Stimulated activated CD8-positive, alpha-beta memory T cell treated with anti-CD3 and anti-CD28 coated beads, Interleukin-15, amount 100 ng/mL, for 48 hours (primary cell): ENCODE data around the gene CIT.

Source experiments
- DNase-seq, 2 donors: peaks; one replicate each; pipeline ENCODE4 v3.0.0-alpha.2; 2020; ENCODE audit warnings: low read depth in 2 of 2

CIT gene

DNA sequence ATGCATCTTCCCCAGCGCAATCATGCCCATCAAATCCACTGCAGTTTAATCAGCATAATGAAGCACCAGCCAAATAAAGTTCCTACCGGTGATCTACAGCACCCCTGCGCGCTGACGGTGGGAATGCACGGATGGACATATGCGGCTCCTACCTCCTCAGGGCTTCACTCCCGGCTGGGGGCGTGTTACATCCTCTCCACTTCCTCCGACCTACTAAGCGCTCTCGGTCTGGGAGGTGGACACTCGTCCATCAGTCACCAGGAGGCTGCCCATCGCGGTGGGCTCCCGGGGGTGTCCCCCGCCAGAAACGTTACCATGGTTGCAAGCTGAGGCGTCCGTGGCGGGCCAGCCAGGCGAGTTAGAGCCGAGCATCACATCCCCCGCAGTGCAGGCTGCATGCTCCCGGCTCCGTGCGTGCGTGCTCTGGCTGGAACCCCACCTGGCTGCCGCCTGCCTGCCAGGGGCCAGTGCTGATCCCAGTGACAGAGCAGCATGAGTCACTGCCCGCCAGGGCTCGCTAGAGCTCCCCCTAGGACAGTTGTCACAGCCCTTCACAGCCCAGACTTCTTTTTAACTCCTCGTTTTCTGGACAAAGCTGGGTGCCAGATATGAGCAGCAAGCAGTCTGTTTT lies 73.0 kb downstream of the CIT start:
- no peak for DNase-seq

DNA sequence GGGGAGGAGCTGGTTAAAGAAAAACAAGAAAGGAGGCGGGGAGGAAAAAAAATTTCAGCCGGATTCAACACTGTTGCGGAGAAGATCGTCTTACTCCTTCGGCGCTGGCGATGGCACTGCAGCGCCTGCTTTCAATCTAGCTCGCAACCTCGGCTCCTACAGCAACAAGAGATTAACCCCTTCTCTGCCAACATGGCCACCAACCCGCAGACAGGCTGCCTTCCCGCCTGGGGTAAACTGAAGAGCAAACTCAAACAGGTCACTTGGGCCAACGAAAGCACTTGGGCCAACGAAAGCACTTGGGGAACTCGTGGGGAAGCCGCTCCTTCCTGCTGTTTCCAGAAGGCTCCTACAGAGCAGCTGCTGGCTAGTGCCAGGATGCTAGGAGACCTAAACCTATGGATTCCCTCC lies 73.7 kb downstream of the CIT start:
- DNase-seq: no peak

DNA sequence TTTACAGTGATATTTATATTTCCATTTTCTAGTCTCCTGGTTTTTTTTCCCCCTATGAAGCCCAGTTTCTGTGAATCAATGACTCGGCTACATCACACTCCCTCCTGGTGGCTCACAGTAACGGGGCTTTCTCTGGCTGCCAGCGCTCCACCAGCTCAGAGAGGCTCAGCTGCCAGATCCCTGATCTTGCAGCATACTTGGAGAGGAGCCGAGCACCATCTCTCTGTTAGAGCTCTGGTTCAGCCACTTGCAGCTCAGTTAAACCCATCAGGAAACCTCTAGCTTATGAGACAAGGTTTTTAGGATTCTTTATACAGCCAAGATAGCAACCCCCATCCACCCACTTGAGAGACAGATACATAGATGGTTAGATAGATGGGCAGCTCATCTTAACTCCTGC lies 74.6 kb downstream of the CIT start:
- no peak for DNase-seq

DNA sequence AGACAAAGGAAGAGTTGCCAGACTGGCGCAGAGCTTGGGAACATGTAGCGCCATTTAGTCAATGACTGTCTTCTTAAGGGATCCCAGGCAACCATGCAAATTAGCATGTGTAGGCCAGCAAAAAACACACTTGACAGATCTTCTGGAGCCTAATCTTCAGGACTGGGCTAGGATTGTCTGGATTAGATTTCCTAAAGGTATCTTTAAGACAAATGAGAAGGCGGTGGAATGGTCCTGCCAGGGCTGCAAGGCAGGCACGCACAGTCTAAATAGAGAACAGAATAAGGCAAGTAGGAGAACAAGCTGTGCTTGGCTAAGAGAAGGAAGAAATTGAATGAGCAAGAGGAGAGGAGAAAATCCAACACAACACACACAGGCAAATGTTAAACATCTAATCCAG lies 80.0 kb downstream of the CIT start:
- no peak for DNase-seq

DNA sequence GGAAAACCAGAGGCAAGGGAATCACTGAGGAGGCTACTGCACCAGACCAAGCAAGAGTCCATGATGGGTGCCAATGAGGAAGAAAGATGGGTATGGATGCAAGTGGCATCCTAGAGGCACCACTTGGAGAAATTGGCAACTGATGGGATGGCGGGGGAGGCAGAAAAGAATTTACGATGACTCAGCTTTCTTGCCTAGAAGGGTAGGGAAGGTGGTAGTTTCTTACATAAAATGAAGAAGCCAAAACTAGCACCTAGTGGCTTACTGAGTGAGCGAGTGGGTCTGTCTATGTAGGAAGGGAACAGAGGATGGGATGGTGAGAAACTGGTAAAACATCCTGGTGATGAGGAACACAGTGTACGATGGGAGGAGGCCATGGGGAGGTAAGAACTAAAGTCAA lies 80.8 kb downstream of the CIT start:
- no peak for DNase-seq

DNA sequence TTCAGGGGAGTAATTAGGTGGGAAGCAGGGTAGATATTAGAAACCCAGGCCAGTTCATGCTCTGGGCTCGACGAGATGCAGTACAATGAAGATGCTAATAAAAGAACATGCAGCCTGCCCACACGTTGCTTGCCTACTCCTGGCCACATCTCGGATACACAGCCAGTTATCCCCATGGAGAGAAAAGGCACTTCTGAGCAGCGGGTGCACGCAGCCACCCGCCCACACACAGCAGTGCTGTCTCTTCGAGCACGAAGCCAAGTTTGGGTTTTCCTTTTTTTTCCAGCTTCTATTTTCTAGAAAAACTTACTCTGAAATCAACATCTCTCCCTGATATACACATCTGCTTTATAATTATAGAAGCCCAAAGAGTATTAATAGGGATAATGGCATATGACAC lies 85.7 kb downstream of the CIT start:
- DNase-seq: no peak

DNA sequence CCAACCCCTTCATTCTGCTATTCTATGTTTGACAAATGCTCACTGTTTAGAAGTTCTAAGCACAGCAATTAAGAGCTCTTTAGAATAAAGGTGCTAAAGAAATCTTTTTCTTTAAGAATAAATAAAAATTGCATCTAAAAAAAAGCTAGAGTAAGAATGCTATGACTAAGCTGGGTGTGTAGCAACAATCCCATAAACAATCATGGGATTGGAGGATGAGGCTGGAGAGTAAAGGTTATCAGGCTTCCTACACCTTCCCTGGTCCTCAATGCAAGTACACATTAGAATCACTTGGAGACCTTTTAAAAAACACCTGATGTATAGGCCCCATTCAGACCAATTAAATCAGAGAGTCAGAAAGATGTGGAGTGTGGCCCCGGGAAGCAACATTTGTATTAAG lies 88.3 kb downstream of the CIT start:
- no peak for DNase-seq

DNA sequence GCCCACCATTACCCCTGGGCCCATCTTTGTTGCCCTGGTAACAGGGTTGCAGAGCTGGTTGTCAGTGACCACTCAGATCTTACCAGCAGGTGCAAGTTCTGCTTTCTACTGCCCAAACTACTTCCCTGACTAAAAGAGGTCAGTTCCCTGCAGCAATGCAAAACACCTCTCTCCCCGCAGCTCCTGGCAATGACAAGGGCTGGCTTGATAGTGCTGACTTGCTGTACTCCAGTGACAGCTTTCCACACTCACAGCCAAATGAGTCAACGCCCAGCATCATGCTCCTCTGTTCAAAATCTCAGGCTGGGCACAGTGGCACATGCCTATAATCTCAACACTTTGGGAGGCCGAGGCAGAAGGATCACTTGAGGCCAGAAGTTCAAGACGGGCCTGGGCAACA lies 90.6 kb downstream of the CIT start:
- DNase-seq: no peak

DNA sequence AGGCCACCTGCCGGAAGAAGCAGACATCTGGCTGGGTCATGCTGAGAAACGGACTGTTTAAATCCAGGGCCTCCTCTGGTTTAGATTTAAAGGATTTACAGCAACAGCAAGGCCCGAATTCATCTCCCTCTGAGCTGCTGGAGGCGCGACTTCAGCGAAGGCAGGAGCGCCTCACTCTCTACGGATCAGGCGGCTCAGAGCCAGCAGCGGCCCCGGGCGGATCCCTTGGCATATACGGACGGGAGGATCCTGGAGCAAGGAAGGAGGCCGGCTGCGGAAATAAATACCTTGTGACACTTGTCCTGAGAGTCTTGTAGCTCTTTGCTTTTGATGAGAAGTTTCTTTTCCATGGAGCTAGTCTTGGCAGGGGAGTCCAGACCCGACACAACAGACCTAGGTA lies 92.4 kb downstream of the CIT start:
- no peak for DNase-seq

DNA sequence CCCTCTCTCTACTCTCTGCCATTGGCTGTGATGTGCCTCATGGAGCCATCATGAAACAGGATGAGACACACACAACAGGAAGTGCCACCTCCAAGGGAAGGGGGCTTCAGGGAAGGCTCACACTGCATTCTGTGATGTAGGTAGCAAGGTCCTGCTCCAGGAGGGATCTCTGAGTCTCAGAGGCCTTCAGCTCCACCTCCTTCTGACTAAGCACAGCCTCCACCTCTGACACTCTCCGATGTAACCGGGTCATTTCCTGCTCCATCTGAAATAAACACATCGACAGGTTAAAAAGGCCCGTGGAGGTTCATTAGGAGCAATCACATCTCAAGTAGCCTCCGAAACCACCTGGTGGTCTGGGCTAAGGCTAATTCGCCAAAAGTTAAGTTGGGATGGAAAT lies 93.3 kb downstream of the CIT start:
- DNase-seq: no peak

DNA sequence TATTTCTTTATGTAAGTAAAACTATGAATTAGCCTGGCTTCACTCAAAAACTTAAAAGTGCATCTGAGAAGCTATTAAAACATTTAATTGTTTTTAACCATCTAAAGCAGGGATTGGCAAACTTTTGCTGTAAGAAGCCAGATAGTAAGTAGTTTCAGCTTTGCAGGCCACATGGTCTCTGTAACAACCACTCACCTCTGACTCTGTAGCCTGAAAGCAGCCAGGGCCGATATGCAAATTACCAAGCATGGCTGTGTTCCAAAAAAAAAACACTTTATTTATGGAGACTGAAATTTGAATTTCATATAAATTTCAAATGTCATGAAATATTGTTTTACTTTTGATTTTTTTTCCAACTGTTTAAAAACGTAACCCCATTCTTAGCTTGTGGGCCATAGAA lies 95.3 kb downstream of the CIT start:
- no peak for DNase-seq

DNA sequence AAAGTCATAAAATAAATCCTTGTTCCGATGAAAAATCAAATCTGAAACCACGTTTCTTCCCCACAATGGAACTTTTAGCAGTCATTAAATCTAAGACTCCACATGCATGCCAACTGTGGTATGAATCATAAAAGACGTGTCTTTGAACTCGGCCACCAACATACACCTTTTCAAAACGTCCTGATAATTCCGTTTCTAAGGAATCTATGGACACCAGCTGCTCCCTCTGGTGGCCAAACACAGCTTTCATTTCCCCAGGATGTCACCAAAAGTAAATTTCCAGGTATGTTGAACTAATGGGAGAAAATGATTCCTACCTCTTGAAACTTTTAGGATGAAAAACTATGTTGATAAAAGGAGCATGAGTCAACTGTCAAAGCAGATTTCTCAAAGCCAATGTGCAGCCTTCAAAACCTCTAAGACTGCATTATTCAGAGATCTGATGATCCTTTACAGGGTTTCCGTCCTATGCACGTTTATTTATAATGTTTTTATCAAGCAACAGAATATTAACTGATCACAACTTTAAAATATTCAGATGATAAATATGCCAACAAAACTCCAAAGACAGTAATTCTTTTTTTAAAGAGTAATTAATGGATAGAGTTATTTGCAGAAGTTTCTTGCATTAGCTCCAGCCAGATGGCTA lies 96.2 kb downstream of the CIT start:
- no peak for DNase-seq

DNA sequence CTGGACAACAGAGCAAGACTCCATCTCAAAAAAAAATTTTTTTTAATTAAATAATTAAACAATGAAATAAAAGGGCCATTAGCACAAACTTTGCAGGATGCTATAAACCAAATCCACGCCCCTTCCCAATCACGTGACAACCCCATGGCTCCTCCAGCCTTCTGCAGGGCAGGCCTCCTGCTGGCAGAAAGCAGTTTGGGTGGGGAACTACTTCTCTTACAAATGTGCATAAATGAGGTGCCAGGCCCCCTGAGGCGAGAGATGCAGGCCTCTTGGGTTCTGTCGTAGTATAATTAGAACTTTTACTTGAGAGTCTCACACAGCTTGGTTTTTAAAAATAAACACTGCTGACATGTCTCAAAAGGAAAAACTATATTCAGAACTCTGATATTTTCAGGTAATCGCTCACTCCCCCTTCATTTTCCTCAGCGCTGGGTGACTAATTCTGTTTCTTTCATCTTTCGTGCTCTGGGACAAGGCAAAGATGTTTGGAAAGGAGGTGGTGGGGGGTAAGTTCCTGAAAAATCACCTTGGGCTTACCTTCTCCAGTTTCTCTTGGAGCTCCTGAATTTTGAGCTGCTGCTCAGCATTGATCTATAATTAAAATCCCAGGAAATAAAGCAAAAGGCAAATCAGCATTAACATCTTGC lies 101.7 kb downstream of the CIT start:
- no peak for DNase-seq

DNA sequence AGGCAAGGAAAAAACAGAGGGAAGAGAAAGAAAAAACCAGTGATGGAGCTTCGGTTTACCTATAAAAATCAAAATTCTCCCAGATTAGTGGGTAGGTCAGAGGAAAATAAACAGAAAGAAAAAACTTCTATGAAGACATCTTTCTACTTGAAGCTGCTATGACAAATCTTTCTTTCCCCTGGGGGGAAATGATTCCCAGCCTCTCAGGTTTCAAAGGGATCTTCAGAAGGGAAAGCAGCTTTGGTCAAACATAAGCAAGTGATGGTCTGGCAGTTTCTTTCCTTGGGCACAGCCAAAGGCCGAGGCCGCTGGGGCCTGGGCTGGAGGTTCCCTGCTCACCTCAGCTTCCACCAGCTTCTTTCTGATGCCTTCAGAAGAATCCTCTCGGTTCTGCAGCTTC lies 104.7 kb downstream of the CIT start:
- DNase-seq: no peak

DNA sequence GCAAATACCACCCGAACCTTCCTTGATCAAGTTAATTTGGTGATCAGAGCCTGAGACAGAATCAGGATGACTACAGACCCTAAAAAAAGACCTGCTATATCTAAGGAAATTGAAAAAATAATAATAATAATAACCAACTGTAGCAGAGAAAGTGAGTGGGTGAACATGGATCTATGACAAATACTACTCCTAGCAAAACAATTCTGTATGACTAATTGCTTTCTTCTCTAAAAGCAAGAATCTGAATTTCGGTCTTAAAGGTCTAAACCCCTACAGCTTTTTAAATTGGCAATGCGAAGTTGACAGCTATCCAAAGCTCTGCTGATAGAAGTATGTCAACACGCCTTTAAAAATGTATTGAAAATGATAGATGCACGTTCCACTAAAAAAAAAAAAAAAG lies 107.0 kb downstream of the CIT start:
- DNase-seq: no peak

DNA sequence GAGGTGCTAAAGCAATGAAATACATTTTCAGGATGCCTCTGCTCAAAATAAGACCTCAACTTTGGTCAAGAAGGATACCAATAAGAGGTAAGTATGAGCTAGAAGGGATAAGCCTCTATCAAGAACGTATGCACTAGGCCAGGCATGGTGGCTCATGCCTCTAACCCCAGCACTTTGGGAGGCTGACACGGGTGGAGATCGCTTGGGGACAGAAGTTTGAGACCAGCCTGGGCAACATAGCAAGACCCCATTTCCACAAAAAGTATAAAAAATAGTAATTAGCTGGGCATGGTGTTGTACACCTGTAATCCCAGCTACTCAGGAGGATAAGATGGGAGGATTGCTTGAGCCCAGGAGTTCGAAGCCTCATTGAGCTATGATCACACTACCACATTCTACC lies 114.5 kb downstream of the CIT start:
- no peak for DNase-seq

DNA sequence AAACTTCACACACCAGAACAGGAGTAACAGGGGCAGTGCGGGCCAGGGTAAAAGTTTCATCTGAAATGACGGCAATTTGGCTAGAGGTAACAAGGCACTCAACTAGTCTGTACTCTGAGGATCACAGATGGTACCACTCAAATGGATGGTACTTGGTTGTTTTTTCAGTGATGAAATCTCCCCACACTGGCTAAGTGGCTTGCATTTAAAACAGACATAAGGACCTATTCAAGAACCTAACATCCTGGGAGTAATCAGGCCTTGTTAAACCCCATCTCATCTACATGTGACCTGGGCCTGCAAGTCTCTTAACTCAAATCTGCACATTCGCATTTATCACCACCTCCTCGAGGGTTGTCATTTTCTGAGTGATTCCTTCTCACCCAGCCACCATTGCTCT lies 118.4 kb downstream of the CIT start:
- no peak for DNase-seq

DNA sequence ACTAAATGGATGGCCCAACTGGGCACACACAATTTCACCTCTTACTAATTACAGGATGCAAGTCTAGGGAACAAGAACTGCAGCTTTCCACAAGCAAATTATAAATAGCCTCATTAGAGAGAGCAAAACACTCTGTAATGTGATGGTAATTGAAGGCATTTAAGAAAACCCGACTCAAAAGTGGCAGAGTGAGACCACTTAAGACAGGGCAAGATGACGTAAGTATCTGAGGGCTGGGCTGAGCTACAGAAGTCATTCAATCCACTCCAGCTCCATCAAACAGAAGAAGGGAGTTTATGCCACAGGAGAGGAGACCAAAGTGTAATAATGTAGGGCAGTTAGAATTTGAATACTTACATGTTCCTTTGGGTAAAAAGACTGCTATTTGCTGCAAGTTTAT lies 118.9 kb downstream of the CIT start:
- DNase-seq: no peak

DNA sequence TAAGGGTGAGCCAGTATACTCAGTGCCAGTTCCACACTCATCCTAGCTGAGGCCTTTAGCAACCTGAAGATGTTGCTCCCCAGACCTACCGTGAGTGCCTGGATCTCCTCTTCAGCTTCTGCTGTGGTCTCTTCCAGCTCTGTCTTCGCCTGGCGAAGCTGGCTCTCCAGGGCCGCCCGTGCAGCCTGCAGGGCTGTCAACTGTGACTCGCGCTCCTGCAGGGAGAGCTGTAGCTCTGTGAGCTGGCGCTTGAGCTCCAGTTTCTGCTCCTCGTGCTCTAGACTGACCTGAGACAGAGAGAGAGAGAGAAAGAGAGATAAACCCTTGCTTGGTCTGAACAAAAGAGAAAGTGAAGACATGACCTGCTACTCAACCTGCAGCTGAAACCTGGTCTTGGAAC lies 125.2 kb downstream of the CIT start:
- no peak for DNase-seq

DNA sequence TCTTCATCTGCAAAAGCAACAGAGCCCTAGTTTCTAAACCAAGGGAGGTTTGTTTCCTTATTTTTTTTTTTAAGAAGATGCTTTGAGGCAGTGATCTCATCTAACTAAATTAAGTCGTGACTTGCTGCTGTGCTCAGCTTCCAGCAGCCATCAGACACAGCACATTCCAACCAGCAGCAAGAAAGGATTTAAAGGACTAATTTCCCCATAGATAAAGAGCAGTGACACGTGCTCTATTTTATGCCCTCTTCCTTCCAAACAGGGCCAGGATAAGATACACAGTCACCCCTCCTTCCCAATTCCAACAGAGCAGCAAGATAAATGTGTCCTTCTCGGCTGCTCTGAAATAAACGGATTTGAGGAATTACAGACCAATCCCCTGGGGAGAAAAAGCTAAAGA lies 127.5 kb downstream of the CIT start:
- no peak for DNase-seq

DNA sequence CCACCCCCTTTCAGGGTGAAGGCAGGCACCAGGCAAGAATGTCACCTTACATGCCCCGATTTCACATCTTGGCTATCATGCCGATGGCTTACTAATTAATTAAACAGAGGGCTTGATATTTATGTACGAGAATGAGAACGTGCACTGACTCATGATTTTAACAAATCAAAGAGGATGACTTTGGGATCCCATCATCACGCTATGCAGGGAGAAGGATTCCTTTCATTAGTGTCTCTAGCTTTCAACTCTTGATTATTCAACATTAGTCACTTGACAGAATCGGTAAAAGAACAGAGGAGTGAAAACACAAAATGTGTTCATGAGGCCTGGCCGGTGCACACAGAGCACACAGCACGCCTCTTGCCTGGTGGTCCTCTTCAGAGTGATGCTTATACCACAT lies 128.6 kb downstream of the CIT start:
- DNase-seq: no peak

DNA sequence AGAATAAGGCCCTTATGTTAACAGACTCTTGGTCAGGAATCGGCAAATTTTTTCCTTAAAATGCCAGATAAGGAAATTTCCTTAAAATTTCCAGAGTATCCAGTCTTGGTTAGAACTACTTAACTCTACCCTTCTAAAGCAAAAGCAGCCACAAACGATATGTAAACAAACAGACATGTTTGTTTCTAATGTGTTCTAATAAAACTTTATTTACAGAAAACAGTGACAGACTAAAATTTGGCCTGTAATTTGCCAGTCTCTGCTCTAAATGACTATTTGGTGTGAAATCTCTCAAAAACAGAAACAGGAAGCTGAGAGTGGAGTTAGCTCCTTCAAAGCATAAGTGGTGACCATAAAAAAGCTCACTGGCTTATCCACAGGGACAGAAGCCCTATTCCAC lies 131.0 kb downstream of the CIT start:
- DNase-seq: no peak

DNA sequence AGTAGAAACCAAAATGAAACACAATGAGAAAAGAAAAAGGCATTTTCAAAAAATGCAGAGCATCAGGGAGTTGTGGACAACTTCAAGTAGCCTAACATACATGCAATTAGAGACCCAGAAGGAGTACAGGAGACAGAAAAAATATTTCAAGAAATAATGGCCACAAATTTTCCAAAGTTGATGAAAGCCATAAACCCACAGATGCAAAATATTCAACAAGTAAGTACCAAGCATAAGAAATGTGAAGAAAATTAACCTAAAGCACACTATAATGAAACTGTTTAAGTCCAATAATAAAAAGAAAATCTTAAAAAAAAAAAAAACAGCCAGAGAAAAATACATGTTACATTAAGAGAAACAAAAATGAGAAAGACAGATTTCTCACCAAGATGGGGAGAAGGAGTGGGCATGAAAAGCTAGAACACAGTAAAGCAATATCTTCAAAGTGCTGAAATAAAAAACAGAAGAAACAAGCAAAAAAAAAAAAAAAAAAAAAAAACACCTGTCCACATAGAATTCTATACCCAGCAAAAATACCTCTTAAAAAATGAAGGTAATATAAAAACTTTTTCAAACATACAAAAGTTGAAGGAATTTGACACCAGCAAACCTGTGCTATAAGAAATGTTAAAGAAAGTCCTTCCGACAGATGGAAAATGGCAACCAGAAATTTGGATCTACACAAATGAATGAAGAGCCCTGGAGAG lies 132.1 kb downstream of the CIT start:
- DNase-seq: no peak
